ENCODE results near the gene MFGE8. TPM values are rescaled to one million over a fixed set of nuclear protein-coding genes. Genes with fewer than 3 reads are reported as not detected.
A peak's percentile ranks its signal among the peaks of the same experiment; 100 is the strongest.

MFGE8 gene
- total and polyA plus RNA-seq, 4 experiments from 2014 or later: 5.1 to 102 (median 52.9) TPM

DNA sequence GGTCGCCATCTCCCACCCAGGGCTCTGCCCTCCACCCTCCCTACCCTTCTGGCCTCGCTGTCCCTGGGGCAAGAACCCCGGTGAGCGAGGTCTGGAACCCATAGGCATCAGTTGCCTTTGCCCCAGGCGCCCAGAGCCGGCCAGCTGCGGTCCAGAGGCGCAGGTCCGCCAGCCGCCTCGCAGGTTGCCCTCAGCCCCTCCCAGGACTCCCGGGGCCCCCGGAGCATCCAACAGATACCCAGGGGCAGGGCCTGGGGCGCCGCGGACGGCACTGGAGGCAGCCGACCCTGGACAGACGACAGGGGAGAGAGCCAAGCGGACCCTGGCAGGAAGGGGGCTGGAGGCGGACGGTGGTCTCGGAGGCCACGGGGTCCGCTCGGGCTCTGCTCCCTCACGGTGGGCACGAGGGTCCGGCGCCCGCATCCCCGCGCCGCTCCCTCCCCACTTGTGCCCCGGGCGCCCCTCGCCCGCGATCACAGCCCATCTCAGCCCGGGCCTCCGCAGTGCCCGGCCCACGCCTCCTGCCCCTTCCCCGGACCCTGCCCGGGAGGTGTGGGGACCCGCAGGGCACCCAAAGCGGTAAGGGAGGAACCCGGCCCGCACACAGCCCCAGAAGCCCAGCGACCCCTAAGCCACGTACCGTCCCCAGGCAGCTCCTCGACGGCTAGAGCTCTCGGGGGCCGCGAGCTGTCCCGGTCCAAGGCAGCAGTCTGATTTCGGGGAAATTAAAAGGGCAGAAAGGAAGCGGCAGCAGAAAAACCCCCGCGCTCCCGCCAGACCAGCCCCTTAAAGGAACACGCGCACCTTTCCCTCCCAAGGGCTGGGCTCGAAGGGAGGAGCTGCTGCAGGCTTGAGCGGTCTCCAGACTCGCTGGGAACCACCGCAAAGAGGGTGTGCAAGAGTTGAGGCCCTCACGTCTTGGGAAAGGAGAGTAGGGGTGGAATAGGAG is 18.1 kb downstream of the MFGE8 start, which contains the start of gene HAPLN3:
Gene HAPLN3, minus strand, starts transcription at position 726 of the 949 bp plus-strand sequence. CDS start 8,246 bp downstream, outside the sequence.
- DNase-seq: peak; percentile 46 to 68 (median 49)
- H3K9me3 Mint-ChIP-seq: no peaks in the 10 kb centered on the region
- Histone ChIP-seq H3K36me3 (ENCODE audit: insufficient read depth, low read length) (peaks cover 6% of the 10 kb centered on the region), H3K9me3 (ENCODE audit: control insufficient read depth in 1 of 2, low read length in 2 of 2) (no peaks in the 10 kb centered on the region), H3K27ac (ENCODE audit: low read depth, low read length) (peak within 1 kb of the TSS; percentile 62), H3K27me3 (ENCODE audit: insufficient read depth, low read length) (no peaks in the 10 kb centered on the region), H3K4me3 (ENCODE audit: low read length in 2 of 2) (peak within 1 kb of the TSS; percentile 88 to 89), H3K4me1 (ENCODE audit: insufficient read depth, low read length) (peaks cover 41% of the 10 kb centered on the region)
- H3K4me3 Mint-ChIP-seq: peak within 1 kb of the TSS; percentile 88 to 98 (median 96)
- intact Hi-C loops (cut with micrococcal nuclease): loop anchor here (1.0 to 2.0 kb wide), 7 partner anchors 9 to 348 kb away; partner anchors contain the start of genes ABHD2, FANCI and MFGE8
- H3K4me1 Mint-ChIP-seq: peaks cover 20 to 55% (median 31%) of the 10 kb centered on the region in 4 donors
- no peaks in the 10 kb centered on the region for H3K27me3 Mint-ChIP-seq
- H3K36me3 Mint-ChIP-seq: peaks cover 7 to 11% of the 10 kb centered on the region in 2 donors
- H3K27ac Mint-ChIP-seq: peak within 1 kb of the TSS; percentile 83 to 96 (median 94)
- CTCF ChIA-PET (ENCODE audit: partially characterized antibody): interaction anchor here (0.7 to 9.5 kb wide), 14 partner anchors 11 to 318 kb away, joined by 3 to 171 read pairs (median 3); no protein-coding TSS in a partner anchor
- POLR2A ChIA-PET (ENCODE audit: partially characterized antibody): interaction anchor here (1.0 to 6.8 kb wide), 7 partner anchors 9 to 270 kb away, joined by 3 to 78 read pairs (median 5); partner anchors contain the start of genes ABHD2 and ISG20

GRCh38 chr15:88894348-88894818 is 18.8 kb downstream of the MFGE8 start:
- H3K27ac ChIP-seq (ENCODE audit: low read depth, low read length): peak overlapping the region; percentile 62
- ChIA-PET CTCF (ENCODE audit: partially characterized antibody) (interaction anchor here (0.7 to 9.5 kb wide), 10 partner anchors 11 to 283 kb away, joined by 3 to 171 read pairs (median 3); no protein-coding TSS in a partner anchor), POLR2A (ENCODE audit: partially characterized antibody) (interaction anchor here (1.4 to 6.8 kb wide), 5 partner anchors 10 to 259 kb away, joined by 3 to 78 read pairs (median 6); partner anchors contain the start of gene ISG20)
- H3K4me1 ChIP-seq (ENCODE audit: insufficient read depth, low read length): peaks cover 41% of the 10 kb centered on the region
- intact Hi-C loops (cut with micrococcal nuclease): loop anchor here (1.0 to 2.0 kb wide), 5 partner anchors 10 to 283 kb away; partner anchors contain the start of gene MFGE8
- Mint-ChIP-seq H3K4me1 (peaks cover 23 to 55% (median 37%) of the 10 kb centered on the region in 4 donors), H3K9me3 (no peaks in the 10 kb centered on the region), H3K27me3 (no peaks in the 10 kb centered on the region), H3K27ac (peak overlapping the region; percentile 81 to 96 (median 92)), H3K4me3 (peak overlapping the region; percentile 88 to 98 (median 96)), H3K36me3 (peaks cover 12 to 15% of the 10 kb centered on the region in 2 donors)
- H3K36me3 ChIP-seq (ENCODE audit: insufficient read depth, low read length): peaks cover 7% of the 10 kb centered on the region
- H3K4me3 ChIP-seq (ENCODE audit: low read length in 2 of 2): peak overlapping the region; percentile 88 to 89
- no peaks in the 10 kb centered on the region for H3K27me3 ChIP-seq (ENCODE audit: insufficient read depth, low read length)
- no peaks in the 10 kb centered on the region for H3K9me3 ChIP-seq (ENCODE audit: control insufficient read depth in 1 of 2, low read length in 2 of 2)
- peak; percentile 81 to 85 (median 83) for DNase-seq

DNA sequence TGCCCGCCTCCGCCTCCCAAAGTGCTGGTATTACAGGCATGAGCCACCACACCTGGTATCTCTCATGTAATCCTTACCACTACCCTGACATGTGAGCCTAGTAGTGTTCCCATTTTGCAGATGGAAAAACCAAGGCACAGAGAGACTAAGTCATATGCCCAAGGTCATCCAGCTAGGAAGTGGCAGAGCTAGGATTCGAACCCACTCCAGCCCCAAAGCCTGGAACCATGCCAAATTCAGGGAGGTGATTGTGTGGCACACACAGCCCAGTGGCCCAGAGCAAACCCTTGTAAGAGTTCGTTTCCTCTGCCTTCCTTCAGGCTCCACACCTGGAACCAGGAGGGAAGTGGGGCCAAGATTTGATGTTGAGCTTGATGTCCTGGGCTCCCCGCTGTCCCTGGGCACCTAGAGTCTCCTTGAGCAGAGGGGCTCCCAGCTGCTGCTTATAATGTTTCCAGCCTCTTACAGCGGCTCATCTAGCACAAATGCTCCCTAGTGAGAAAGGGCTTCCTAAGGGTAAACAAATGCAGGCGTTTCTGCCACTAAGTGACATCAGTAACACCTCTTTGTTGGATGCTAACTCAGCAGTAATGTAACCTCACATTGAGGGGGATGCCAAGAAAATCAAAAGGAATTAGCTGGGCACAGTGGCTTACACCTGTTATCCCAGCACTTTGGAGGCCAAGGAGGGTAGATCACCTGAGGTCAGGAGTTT is 21.5 kb downstream of the MFGE8 start:
- Histone ChIP-seq H3K4me3 (ENCODE audit: low read length in 2 of 2) (no peak overlapping the region), H3K36me3 (ENCODE audit: insufficient read depth, low read length) (peaks cover 20% of the 10 kb centered on the region), H3K9me3 (ENCODE audit: control insufficient read depth in 1 of 2, low read length in 2 of 2) (no peaks in the 10 kb centered on the region), H3K27me3 (ENCODE audit: insufficient read depth, low read length) (no peaks in the 10 kb centered on the region), H3K4me1 (ENCODE audit: insufficient read depth, low read length) (peaks cover 26% of the 10 kb centered on the region), H3K27ac (ENCODE audit: low read depth, low read length) (no peak overlapping the region)
- DNase-seq: no peak
- Mint-ChIP-seq H3K9me3 (no peaks in the 10 kb centered on the region), H3K27me3 (no peaks in the 10 kb centered on the region), H3K4me1 (peaks cover 17 to 50% (median 25%) of the 10 kb centered on the region in 4 donors), H3K27ac (peak overlapping the region in 1 of 7 donors; percentile 43), H3K4me3 (no peak overlapping the region), H3K36me3 (peaks cover 25 to 34% of the 10 kb centered on the region in 2 donors)
- CTCF ChIA-PET (ENCODE audit: partially characterized antibody): interaction anchor here (0.8 to 9.5 kb wide), 11 partner anchors 13 to 314 kb away, joined by 3 to 171 read pairs (median 3); no protein-coding TSS in a partner anchor
- POLR2A ChIA-PET (ENCODE audit: partially characterized antibody): interaction anchor here (1.2 to 6.8 kb wide), 3 partner anchors 12 to 130 kb away, joined by 3 to 78 read pairs (median 4); partner anchors contain the start of gene MFGE8
- intact Hi-C loops (cut with micrococcal nuclease): no loop called here

- intact Hi-C loops (cut with micrococcal nuclease): no loop called here
Measured at GRCh38 chr15:88890495-88890894, 22.7 kb downstream of the MFGE8 start.

DNA sequence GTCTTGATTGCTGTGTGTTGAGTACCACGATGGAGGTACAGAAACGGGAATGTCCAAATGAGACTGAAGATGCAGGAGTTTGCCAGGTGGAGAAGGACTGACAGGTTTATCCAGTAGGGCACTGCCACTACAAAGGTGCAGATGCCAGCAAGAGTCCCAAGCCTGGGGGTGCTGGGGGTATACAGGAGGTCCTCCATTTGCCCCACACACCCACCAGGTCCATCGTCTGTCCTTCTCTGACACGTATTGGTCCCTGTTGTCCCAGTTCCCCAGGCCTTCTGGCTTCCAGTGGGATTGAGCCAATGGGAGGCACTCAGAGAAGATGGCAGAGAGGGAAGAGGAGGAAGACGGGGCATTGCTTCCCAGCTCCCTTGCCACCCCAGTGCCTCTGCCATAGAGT is 24.5 kb downstream of the MFGE8 start:
- Mint-ChIP-seq H3K27me3 (no peaks in the 10 kb centered on the region), H3K36me3 (peaks cover 37 to 46% of the 10 kb centered on the region in 2 donors), H3K9me3 (no peaks in the 10 kb centered on the region), H3K27ac (no peak overlapping the region), H3K4me3 (no peak overlapping the region), H3K4me1 (peaks cover 10 to 35% (median 12%) of the 10 kb centered on the region in 4 donors)
- ChIA-PET POLR2A (ENCODE audit: partially characterized antibody) (no interaction called here), CTCF (ENCODE audit: partially characterized antibody) (interaction anchor here (2.6 kb wide), 1 partner anchor 16 kb away, joined by 10 read pairs; no protein-coding TSS in a partner anchor)
- Histone ChIP-seq H3K4me1 (ENCODE audit: insufficient read depth, low read length) (peaks cover 3% of the 10 kb centered on the region), H3K27me3 (ENCODE audit: insufficient read depth, low read length) (no peaks in the 10 kb centered on the region), H3K36me3 (ENCODE audit: insufficient read depth, low read length) (peaks cover 28% of the 10 kb centered on the region), H3K9me3 (ENCODE audit: control insufficient read depth in 1 of 2, low read length in 2 of 2) (no peaks in the 10 kb centered on the region), H3K27ac (ENCODE audit: low read depth, low read length) (no peak overlapping the region), H3K4me3 (ENCODE audit: low read length in 2 of 2) (no peak overlapping the region)
- intact Hi-C loops (cut with micrococcal nuclease): no loop called here
- no peak for DNase-seq

More at GRCh38 chr15:88890495-88890894, 22.7 kb downstream of the MFGE8 start:
- Mint-ChIP-seq H3K4me1 (peaks cover 13 to 40% (median 18%) of the 10 kb centered on the region in 4 donors), H3K9me3 (no peaks in the 10 kb centered on the region), H3K36me3 (peaks cover 26 to 39% of the 10 kb centered on the region in 2 donors), H3K27ac (peak overlapping the region in 1 of 7 donors; percentile 71), H3K4me3 (no peak overlapping the region), H3K27me3 (no peaks in the 10 kb centered on the region)
- CTCF ChIA-PET (ENCODE audit: partially characterized antibody): interaction anchor here (0.6 to 9.5 kb wide), 8 partner anchors 12 to 315 kb away, joined by 3 to 171 read pairs (median 3); no protein-coding TSS in a partner anchor
- Histone ChIP-seq H3K27me3 (ENCODE audit: insufficient read depth, low read length) (no peaks in the 10 kb centered on the region), H3K4me1 (ENCODE audit: insufficient read depth, low read length) (peaks cover 14% of the 10 kb centered on the region), H3K36me3 (ENCODE audit: insufficient read depth, low read length) (peaks cover 21% of the 10 kb centered on the region), H3K9me3 (ENCODE audit: control insufficient read depth in 1 of 2, low read length in 2 of 2) (no peaks in the 10 kb centered on the region), H3K4me3 (ENCODE audit: low read length in 2 of 2) (no peak overlapping the region), H3K27ac (ENCODE audit: low read depth, low read length) (no peak overlapping the region)
- POLR2A ChIA-PET (ENCODE audit: partially characterized antibody): interaction anchor here (1.2 to 6.8 kb wide), 3 partner anchors 14 to 132 kb away, joined by 3 to 78 read pairs (median 4); partner anchors contain the start of gene MFGE8
- DNase-seq: no peak

DNA sequence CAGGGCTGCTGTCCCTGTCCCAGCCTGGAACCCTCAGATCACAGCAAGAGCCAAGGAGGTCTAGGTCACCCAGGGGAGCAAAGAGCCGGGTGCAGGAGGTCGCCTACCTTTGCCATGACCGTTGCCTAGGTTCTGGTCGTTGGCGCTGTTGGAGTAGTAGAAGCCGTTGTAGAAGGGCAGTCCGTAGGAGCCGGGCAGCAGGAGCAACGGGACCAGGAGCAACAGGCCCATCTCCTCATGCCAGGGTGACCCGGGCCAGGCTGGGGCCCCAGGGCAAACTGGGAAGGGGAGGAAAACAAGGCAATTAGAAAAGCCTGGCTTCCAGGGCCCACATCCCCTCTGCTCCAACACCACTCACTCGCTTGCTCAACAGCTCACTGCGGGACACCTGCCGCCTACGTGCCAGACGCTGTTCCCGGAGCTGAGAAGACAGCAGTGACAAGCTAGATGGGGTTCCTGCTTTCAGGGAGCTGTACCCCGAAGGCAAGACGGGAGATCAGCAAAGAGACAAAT is 26.1 kb downstream of the MFGE8 start:
- DNase-seq: no peak
- Histone ChIP-seq H3K4me1 (ENCODE audit: insufficient read depth, low read length) (peaks cover 3% of the 10 kb centered on the region), H3K36me3 (ENCODE audit: insufficient read depth, low read length) (peaks cover 39% of the 10 kb centered on the region), H3K9me3 (ENCODE audit: control insufficient read depth in 1 of 2, low read length in 2 of 2) (no peaks in the 10 kb centered on the region), H3K27me3 (ENCODE audit: insufficient read depth, low read length) (no peaks in the 10 kb centered on the region), H3K4me3 (ENCODE audit: low read length in 2 of 2) (no peak overlapping the region), H3K27ac (ENCODE audit: low read depth, low read length) (no peak overlapping the region)
- CTCF ChIA-PET (ENCODE audit: partially characterized antibody): interaction anchor here (0.9 to 2.6 kb wide), 3 partner anchors 18 to 171 kb away, joined by 3 to 10 read pairs (median 3); no protein-coding TSS in a partner anchor
- peak overlapping the region in 1 of 7 donors; percentile 19 for H3K27ac Mint-ChIP-seq
- peaks cover 5 to 27% (median 10%) of the 10 kb centered on the region in 4 donors for H3K4me1 Mint-ChIP-seq
- intact Hi-C loops (cut with micrococcal nuclease): no loop called here
- peak overlapping the region in 1 of 8 donors; percentile 9 for H3K4me3 Mint-ChIP-seq
- H3K36me3 Mint-ChIP-seq: peaks cover 43 to 56% of the 10 kb centered on the region in 2 donors
- no peaks in the 10 kb centered on the region for H3K9me3 Mint-ChIP-seq
- POLR2A ChIA-PET (ENCODE audit: partially characterized antibody): no interaction called here
- no peaks in the 10 kb centered on the region for H3K27me3 Mint-ChIP-seq
